Keratinocyte (primary cell): ENCODE data around the gene SLC37A1. TPM values are rescaled to one million over a fixed set of nuclear protein-coding genes. Genes with fewer than 3 reads are reported as not detected.

Experiments used
- DNase-seq: peaks from one replicate; pipeline ENCODE4 v3.0.0-alpha.2; 2011; ENCODE audit warnings: low read depth, missing footprints, low spot score
- FAIRE-seq: peaks from 2 replicates; lab custom pipeline; 2011; peaks lifted over from hg19 to GRCh38; lab: Jason Lieb, UNC
- H2AFZ ChIP-seq: 2 replicates; pipeline ENCODE4 v1.6.0; 2012; ENCODE audit warnings: low read length, control low read depth, inconsistent platforms; ENCODE audit not compliant: control insufficient read depth
- H3K27ac ChIP-seq: 2 replicates; pipeline ENCODE4 v1.5.1; 2011; ENCODE audit warnings: low read length; ENCODE audit not compliant: control insufficient read depth, insufficient read depth
- H3K27me3 ChIP-seq: 3 replicates; pipeline ENCODE4 v1.6.0; 2011; ENCODE audit warnings: low read length; ENCODE audit not compliant: control insufficient read depth, insufficient read depth; ENCODE audit errors: extremely low read depth
- H3K36me3 ChIP-seq, 2 experiments: 2 replicates in 1 of 2; 3 replicates in 1 of 2; pipeline ENCODE4 v1.5.1; 2011; ENCODE audit warnings: low read length in 2 of 2, mild to moderate bottlenecking in 1 of 2; ENCODE audit not compliant: control insufficient read depth in 2 of 2, insufficient read depth in 2 of 2; ENCODE audit errors: extremely low read depth in 1 of 2
- H3K4me1 ChIP-seq: 3 replicates; pipeline ENCODE4 v1.5.1; 2011; ENCODE audit warnings: low read length; ENCODE audit not compliant: control insufficient read depth, insufficient read depth; ENCODE audit errors: extremely low read depth
- H3K4me2 ChIP-seq: 3 replicates; pipeline ENCODE4 v1.6.0; 2011; ENCODE audit warnings: low read depth, low read length; ENCODE audit not compliant: control insufficient read depth, insufficient read depth; ENCODE audit errors: extremely low read depth
- H3K4me3 ChIP-seq, 3 experiments: fragments of 200-600 bp in 1 of 3; sonication (generic) in 1 of 3; 2 replicates in 2 of 3; 3 replicates in 1 of 3; pipeline ENCODE4 v1.5.1; 2011 to 2016; ENCODE audit warnings: low read length in 3 of 3, mild to moderate bottlenecking in 3 of 3, control low read depth in 2 of 3, inconsistent platforms in 1 of 3, low read depth in 1 of 3, mixed read lengths in 1 of 3, mixed run types in 1 of 3, moderate library complexity in 1 of 3; ENCODE audit not compliant: control insufficient read depth in 2 of 3, insufficient read depth in 2 of 3; ENCODE audit errors: extremely low read depth in 1 of 3
- H3K79me2 ChIP-seq: 2 replicates; pipeline ENCODE4 v1.6.0; 2012; ENCODE audit warnings: low read length; ENCODE audit not compliant: control insufficient read depth, insufficient read depth
- H3K9ac ChIP-seq: 3 replicates; pipeline ENCODE4 v1.6.0; 2011; ENCODE audit warnings: low read length; ENCODE audit not compliant: control insufficient read depth, insufficient read depth; ENCODE audit errors: extremely low read depth
- H3K9me1 ChIP-seq: 3 replicates; pipeline ENCODE4 v1.6.0; 2011; ENCODE audit warnings: low read length; ENCODE audit not compliant: control insufficient read depth, insufficient read depth; ENCODE audit errors: extremely low read depth
- H3K9me3 ChIP-seq: 2 replicates; pipeline ENCODE4 v1.5.1; 2012; ENCODE audit warnings: low read depth, low read length; ENCODE audit not compliant: control insufficient read depth
- H4K20me1 ChIP-seq: 3 replicates; pipeline ENCODE4 v1.6.0; 2011; ENCODE audit warnings: low read length; ENCODE audit not compliant: control insufficient read depth, insufficient read depth; ENCODE audit errors: extremely low read depth
- CTCF ChIP-seq, 3 experiments: IDR thresholded peaks in 1 of 3; conservative IDR thresholded peaks in 1 of 3; optimal IDR thresholded peaks in 1 of 3; 2 replicates in 2 of 3; 3 replicates in 1 of 3; pipeline versions ENCODE3 to v1.5.1; 2011; ENCODE audit warnings: low read length in 3 of 3, mild to moderate bottlenecking in 3 of 3, moderate library complexity in 2 of 3, control low read depth in 1 of 3, inconsistent platforms in 1 of 3; ENCODE audit not compliant: insufficient read depth in 2 of 3; ENCODE audit errors: extremely low read depth in 1 of 3
- EZH2 ChIP-seq: IDR thresholded peaks from one replicate; pipeline ENCODE4 v1.6.1; 2012; ENCODE audit warnings: inconsistent platforms, mild to moderate bottlenecking, low read length, moderate library complexity
- dilution Hi-C: fragments of 300-500 bp; cut with MboI; formaldehyde crosslinking; loops from one replicate; pipeline ENCODE4 v1.7.0; 2020; ENCODE audit warnings: low sequenced_read_pairs; ENCODE audit not compliant: extremely low pct_ligation_motif_present
- polyA plus RNA-seq, 5 experiments: library from polyadenylated mRNA; depleted of rRNA in 3 of 5; stranded (reverse) in 3 of 5; stranded (forward) in 1 of 5; unstranded in 1 of 5; fragments of >200 nt; gene quantifications; 1 replicate in 1 of 5; 2 replicates in 3 of 5; 3 replicates in 1 of 5; pipeline versions ENCODE4 v1.2.1 to v1.2.3, GENCODE V29; 2011 to 2012; ENCODE audit warnings: missing spikeins in 2 of 5, low read depth in 1 of 5, low replicate concordance in 1 of 5

The SLC37A1 gene
- polyA plus RNA-seq, 1 donor (not counting 4 experiments of a cell fraction or from before 2014, with no cell fraction given), result 4.1 TPM

GRCh38 chr21:42541618-42542017 is 28.0 kb downstream of the SLC37A1 start:
- FAIRE-seq (no peak), DNase-seq (no peak)
- Histone ChIP-seq H3K36me3 (peaks cover 0 to 9% of the 10 kb centered on the region in 2 experiments), H3K9me1 (no peaks in the 10 kb centered on the region), H3K9me3 (no peaks in the 10 kb centered on the region), H3K27ac (no peak overlapping the region), H3K9ac (no peak overlapping the region), H3K4me1 (no peaks in the 10 kb centered on the region), H2AFZ (no peak overlapping the region), H3K27me3 (no peaks in the 10 kb centered on the region), H3K4me3 (no peak overlapping the region), H4K20me1 (peaks cover 3% of the 10 kb centered on the region), H3K79me2 (no peaks in the 10 kb centered on the region), H3K4me2 (no peak overlapping the region)
- TF ChIP-seq EZH2 (no peak), CTCF (optimal IDR thresholded peaks at IDR 0.05 in 1 of 3, IDR thresholded peaks at IDR 0.05 in 1 of 3, conservative IDR thresholded peaks at IDR 0.05 in 1 of 3; ENCODE audit: extremely low read depth in 1 of 3, insufficient read depth in 2 of 3, low read length in 3 of 3) (no peak)
- dilution Hi-C loops, result no loop called here

- Histone ChIP-seq H4K20me1 (peaks cover 3% of the 10 kb centered on the region), H3K79me2 (no peaks in the 10 kb centered on the region), H3K9me3 (no peaks in the 10 kb centered on the region), H2AFZ (no peak overlapping the region), H3K4me1 (no peaks in the 10 kb centered on the region), H3K9ac (no peak overlapping the region), H3K36me3 (peaks cover 0 to 9% of the 10 kb centered on the region in 2 experiments), H3K27me3 (no peaks in the 10 kb centered on the region), H3K9me1 (no peaks in the 10 kb centered on the region), H3K4me2 (no peak overlapping the region), H3K27ac (no peak overlapping the region), H3K4me3 (no peak overlapping the region)
- DNase-seq (no peak), FAIRE-seq (no peak)
- TF ChIP-seq EZH2, result no peak
- no peak for TF ChIP-seq CTCF (optimal IDR thresholded peaks at IDR 0.05 in 1 of 3, IDR thresholded peaks at IDR 0.05 in 1 of 3, conservative IDR thresholded peaks at IDR 0.05 in 1 of 3; ENCODE audit: extremely low read depth in 1 of 3, insufficient read depth in 2 of 3, low read length in 3 of 3)
- dilution Hi-C loops, result no loop called here
Observed at GRCh38 chr21:42542196-42542595, 28.5 kb downstream of the SLC37A1 start.
